A549 (cell line): Measurements from ENCODE around the gene ST6GALNAC4. TPM values are rescaled to one million over a fixed set of nuclear protein-coding genes. Genes with fewer than 3 reads are reported as not detected.

ENCODE experiments used
- ATAC-seq, 2 experiments: fragments of 200-7000 bp in 1 of 2; fragments of >200 bp in 1 of 2; cut with Nextera tagmentation in 1 of 2; cut with Tn5 transposase in 1 of 2; 3 replicates each; pipeline versions ENCODE4 v1.8.0 to v1.9.1; 2018 to 2020; ENCODE audit warnings: mild to moderate bottlenecking in 1 of 2, moderate library complexity in 1 of 2
- CTCF ChIA-PET: fragments of 300-600 bp; sonication (Branson Sonifier 250); formaldehyde crosslinking; extraction: SDS; loops from one replicate; lab custom pipeline; 2021; ENCODE audit warnings: antibody characterized with exemption, inconsistent platforms; lab: Yijun Ruan, JAX
- POLR2A ChIA-PET: fragments of 350-600 bp; formaldehyde crosslinking; extraction: SDS; loops from one replicate; lab custom pipeline; 2021; ENCODE audit warnings: antibody characterized with exemption, inconsistent platforms; lab: Yijun Ruan, JAX
- DNase-seq, 2 experiments: peaks; one replicate each; pipeline versions ENCODE4 v3.0.0 to v3.0.0-alpha.2; 2011 to 2016; ENCODE audit warnings: low read depth in 1 of 2, low spot score in 1 of 2
- FAIRE-seq: peaks from 2 replicates; lab custom pipeline; 2011; peaks lifted over from hg19 to GRCh38; lab: Jason Lieb, UNC
- H3K27ac ChIP-seq, 2 experiments: fragments of >200 bp; sonication (Bioruptor Twin); formaldehyde crosslinking; 3 replicates each; pipeline ENCODE4 v1.5.1; 2016 to 2017
- H3K4me1 ChIP-seq: fragments of >200 bp; sonication (Bioruptor Twin); formaldehyde crosslinking; 3 replicates; pipeline ENCODE4 v1.6.1; 2016
- H3K4me2 ChIP-seq: fragments of >200 bp; sonication (Bioruptor Twin); formaldehyde crosslinking; 3 replicates; pipeline ENCODE4 v1.6.1; 2016
- H3K4me3 ChIP-seq: fragments of >200 bp; sonication (Bioruptor Twin); formaldehyde crosslinking; 3 replicates; pipeline ENCODE4 v1.5.1; 2016
- H3K9me3 ChIP-seq: fragments of >200 bp; sonication (Bioruptor Twin); formaldehyde crosslinking; 3 replicates; pipeline ENCODE4 v1.6.1; 2016
- CBX2 ChIP-seq: fragments of 200-600 bp; sonication (generic); IDR thresholded peaks from 2 replicates; pipeline ENCODE4 v1.6.1; 2016; ENCODE audit warnings: low read depth, mild to moderate bottlenecking, borderline replicate concordance
- CBX8 ChIP-seq: fragments of 200-600 bp; sonication (generic); IDR thresholded peaks from 2 replicates; pipeline ENCODE4 v1.6.1; 2016
- CEBPB ChIP-seq, 2 experiments: fragments of >200 bp in 1 of 2; sonication (Bioruptor Twin) in 1 of 2; formaldehyde crosslinking in 1 of 2; IDR thresholded peaks; 2 replicates each; pipeline ENCODE4 v1.6.1; 2012 to 2016
- EHF ChIP-seq: fragments of 250-450 bp; sonication (Bioruptor Pico); IDR thresholded peaks from 2 replicates; pipeline ENCODE4 v1.5.0; 2020; ENCODE audit warnings: mild to moderate bottlenecking
- EHMT2 ChIP-seq: fragments of 200-600 bp; sonication (generic); IDR thresholded peaks from 2 replicates; pipeline ENCODE4 v1.6.1; 2016; ENCODE audit warnings: antibody characterized with exemption, low read depth, mild to moderate bottlenecking, moderate library complexity
- FOXS1 ChIP-seq: fragments of 250-450 bp; sonication (Bioruptor Pico); IDR thresholded peaks from 2 replicates; pipeline ENCODE4 v1.5.0; 2020; ENCODE audit warnings: mild to moderate bottlenecking, moderate library complexity
- HOXA7 ChIP-seq: fragments of 250-450 bp; sonication (Bioruptor Pico); IDR thresholded peaks from 2 replicates; pipeline ENCODE4 v1.5.0; 2020; ENCODE audit warnings: mild to moderate bottlenecking, moderate library complexity
- HOXB13 ChIP-seq: fragments of 250-450 bp; sonication (Bioruptor Pico); IDR thresholded peaks from 2 replicates; pipeline ENCODE4 v1.5.0; 2020; ENCODE audit warnings: low read depth, mild to moderate bottlenecking, moderate library complexity
- HOXB5 ChIP-seq: fragments of 250-450 bp; sonication (Bioruptor Pico); IDR thresholded peaks from 2 replicates; pipeline ENCODE4 v1.5.0; 2020; ENCODE audit warnings: mild to moderate bottlenecking, moderate library complexity
- KDM5A ChIP-seq: fragments of 200-600 bp; sonication (generic); IDR thresholded peaks from 2 replicates; pipeline ENCODE4 v1.6.1; 2016; ENCODE audit warnings: antibody characterized with exemption, mild to moderate bottlenecking
- MAFK ChIP-seq: fragments of 450-650 bp; IDR thresholded peaks from 2 replicates; pipeline ENCODE4 v1.6.1; 2014; ENCODE audit not compliant: partially characterized antibody
- MYC ChIP-seq: IDR thresholded peaks from 2 replicates; pipeline ENCODE4 v1.6.1; 2012; ENCODE audit warnings: mild to moderate bottlenecking, inconsistent platforms, low read length, improper control_type of control experiment, borderline replicate concordance
- NFE2L2 ChIP-seq: fragments of 150-350 bp; conservative IDR thresholded peaks from 2 replicates; pipeline ENCODE4 v1.6.1; 2014; ENCODE audit warnings: low read length
- NR3C1 ChIP-seq: fragments of >200 bp; sonication (Bioruptor Twin); formaldehyde crosslinking; IDR thresholded peaks from 3 replicates; pipeline ENCODE4 v1.6.1; 2017
- PBX3 ChIP-seq: IDR thresholded peaks from 2 replicates; pipeline ENCODE4 v1.6.1; 2012
- PHF8 ChIP-seq: fragments of 200-600 bp; sonication (generic); IDR thresholded peaks from 2 replicates; pipeline ENCODE4 v1.6.1; 2016; ENCODE audit warnings: low read depth, mild to moderate bottlenecking, antibody characterized with exemption, moderate library complexity, borderline replicate concordance
- POLR2AphosphoS2 ChIP-seq: conservative IDR thresholded peaks from 2 replicates; pipeline ENCODE4 v1.6.1; 2012; ENCODE audit warnings: low read length, improper control_type of control experiment, inconsistent platforms
- RAD21 ChIP-seq, 2 experiments: fragments of >200 bp in 1 of 2; sonication (Bioruptor Twin) in 1 of 2; formaldehyde crosslinking in 1 of 2; IDR thresholded peaks in 1 of 2; conservative IDR thresholded peaks in 1 of 2; 2 replicates in 1 of 2; 3 replicates in 1 of 2; pipeline ENCODE4 v1.6.1; 2012 to 2018; ENCODE audit warnings: inconsistent platforms in 1 of 2
- RARB ChIP-seq: fragments of 250-450 bp; sonication (Bioruptor Pico); IDR thresholded peaks from 2 replicates; pipeline ENCODE4 v1.8.0; 2021; ENCODE audit warnings: mild to moderate bottlenecking, moderate library complexity
- RFX5 ChIP-seq: fragments of 450-650 bp; IDR thresholded peaks from 2 replicates; pipeline ENCODE4 v1.7.1; 2014; ENCODE audit warnings: antibody characterized with exemption, mild to moderate bottlenecking, moderate library complexity
- SREBF2 ChIP-seq: fragments of 450-650 bp; IDR thresholded peaks from 2 replicates; pipeline ENCODE4 v1.6.1; 2014; ENCODE audit warnings: mild to moderate bottlenecking, moderate library complexity
- TFCP2L1 ChIP-seq: fragments of 250-450 bp; sonication (Bioruptor Pico); IDR thresholded peaks from 2 replicates; pipeline ENCODE4 v1.5.0; 2021; ENCODE audit warnings: mild to moderate bottlenecking
- ZC3H11A ChIP-seq: fragments of 450-650 bp; IDR thresholded peaks from 2 replicates; pipeline ENCODE4 v1.6.1; 2014; ENCODE audit warnings: antibody characterized with exemption, mild to moderate bottlenecking
- ZFP36 ChIP-seq: fragments of 450-650 bp; IDR thresholded peaks from 2 replicates; pipeline ENCODE4 v1.6.1; 2014; ENCODE audit warnings: borderline replicate concordance; ENCODE audit not compliant: partially characterized antibody
- WGBS: methylation state at CpG from one replicate; pipeline ENCODE4 v1.1.6; 2017; ENCODE audit errors: missing lambda C conversion rate; 5-methylcytosine and 5-hydroxymethylcytosine counted together
- polyA plus RNA-seq, 4 experiments: library from polyadenylated mRNA; depleted of rRNA in 3 of 4; stranded (reverse); fragments of >200 nt; fragmentation: RNase III in 1 of 4; extraction: RNeasy Plus Mini Kit Qiagen cat#74134 plus additional on column Dnase treatment in 1 of 4; gene quantifications; 2 replicates in 3 of 4; 3 replicates in 1 of 4; pipeline ENCODE4 v1.2.3, GENCODE V29; 2011 to 2017
- TF ChIP-seq, protein P1 (sequence below): IDR thresholded peaks from 2 replicates; pipeline ENCODE4 v1.6.1; 2012; ENCODE audit warnings: low read depth, borderline replicate concordance
- TF ChIP-seq, protein P2 (sequence below): fragments of 450-650 bp; IDR thresholded peaks from 2 replicates; pipeline ENCODE4 v1.6.1; 2014; ENCODE audit warnings: antibody characterized with exemption
- TF ChIP-seq, protein P3 (sequence below): IDR thresholded peaks from 2 replicates; pipeline ENCODE4 v1.6.1; 2012
- TF ChIP-seq, protein P4 (sequence below): fragments of >200 bp; sonication (Bioruptor Twin); formaldehyde crosslinking; IDR thresholded peaks from 3 replicates; pipeline ENCODE4 v1.6.1; 2016
- TF ChIP-seq, protein P5 (sequence below): fragments of >200 bp; sonication (Bioruptor Twin); formaldehyde crosslinking; IDR thresholded peaks from 3 replicates; pipeline ENCODE4 v1.5.1; 2016

ST6GALNAC4 gene
- polyA plus RNA-seq, 2 of the 4 experiments (the other 2 are of a cell fraction) = 11.0 to 24.8 TPM

GRCh38 chr9:127959398-127959797, 42.6 kb upstream of the ST6GALNAC4 start:
- TF ChIP-seq PBX3 (no peak), ZFP36 (no peak), RAD21 (conservative IDR thresholded peaks at IDR 0.05 in 1 of 2, IDR thresholded peaks at IDR 0.05 in 1 of 2) (no peak), NR3C1 (no peak), RFX5 (no peak), EHMT2 (no peak), NFE2L2 (no peak), EHF (CRISPR knock-in tag) (no peak), HOXA7 (CRISPR knock-in tag) (no peak), MYC (no peak), SREBF2 (no peak)
- TF ChIP-seq, protein P1, sequence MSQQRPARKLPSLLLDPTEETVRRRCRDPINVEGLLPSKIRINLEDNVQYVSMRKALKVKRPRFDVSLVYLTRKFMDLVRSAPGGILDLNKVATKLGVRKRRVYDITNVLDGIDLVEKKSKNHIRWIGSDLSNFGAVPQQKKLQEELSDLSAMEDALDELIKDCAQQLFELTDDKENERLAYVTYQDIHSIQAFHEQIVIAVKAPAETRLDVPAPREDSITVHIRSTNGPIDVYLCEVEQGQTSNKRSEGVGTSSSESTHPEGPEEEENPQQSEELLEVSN = no peak
- TF ChIP-seq, protein P2, sequence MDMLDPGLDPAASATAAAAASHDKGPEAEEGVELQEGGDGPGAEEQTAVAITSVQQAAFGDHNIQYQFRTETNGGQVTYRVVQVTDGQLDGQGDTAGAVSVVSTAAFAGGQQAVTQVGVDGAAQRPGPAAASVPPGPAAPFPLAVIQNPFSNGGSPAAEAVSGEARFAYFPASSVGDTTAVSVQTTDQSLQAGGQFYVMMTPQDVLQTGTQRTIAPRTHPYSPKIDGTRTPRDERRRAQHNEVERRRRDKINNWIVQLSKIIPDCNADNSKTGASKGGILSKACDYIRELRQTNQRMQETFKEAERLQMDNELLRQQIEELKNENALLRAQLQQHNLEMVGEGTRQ = no peak
- TF ChIP-seq, protein P3, sequence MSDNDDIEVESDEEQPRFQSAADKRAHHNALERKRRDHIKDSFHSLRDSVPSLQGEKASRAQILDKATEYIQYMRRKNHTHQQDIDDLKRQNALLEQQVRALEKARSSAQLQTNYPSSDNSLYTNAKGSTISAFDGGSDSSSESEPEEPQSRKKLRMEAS = no peak
- ATAC-seq (no peak), DNase-seq (no peak), FAIRE-seq (no peak)
- no peak overlapping the region for H3K4me2 ChIP-seq
- H3K4me1 ChIP-seq = peaks cover 61% of the 10 kb centered on the region
- WGBS = 88% methylated on average over 4 of the region's 4 CpGs
- no peaks in the 10 kb centered on the region for H3K9me3 ChIP-seq
- peak overlapping the region in 1 of 2 experiments; percentile 20; a peak in 1 of 6 replicates for H3K27ac ChIP-seq
- H3K4me3 ChIP-seq = no peak overlapping the region
- CTCF ChIA-PET = interaction anchor here (0.6 to 35.7 kb wide), 4 partner anchors 15 to 166 kb away, joined by 3 to 827 read pairs (median 184); partner anchors contain the start of gene DPM2
- POLR2A ChIA-PET = no interaction called here

- DNase-seq (no peak), ATAC-seq (no peak), FAIRE-seq (no peak)
- POLR2A ChIA-PET = no interaction called here
- Histone ChIP-seq H3K9me3 (no peaks in the 10 kb centered on the region), H3K4me3 (no peak overlapping the region), H3K4me2 (no peak overlapping the region), H3K27ac (no peak overlapping the region), H3K4me1 (peaks cover 61% of the 10 kb centered on the region)
- CTCF ChIA-PET = interaction anchor here (0.6 to 35.7 kb wide), 4 partner anchors 9 to 80 kb away, joined by 3 to 827 read pairs (median 209); partner anchors contain the start of gene DPM2
- TF ChIP-seq CEBPB (IDR thresholded peaks at IDR 0.05) (no peak), FOXS1 (CRISPR knock-in tag) (no peak), POLR2AphosphoS2 (no peak), PHF8 (no peak), CBX2 (no peak), TFCP2L1 (CRISPR knock-in tag) (no peak), RARB (no peak), PBX3 (no peak), MAFK (no peak), ZC3H11A (no peak), HOXB13 (CRISPR knock-in tag) (no peak), KDM5A (no peak), CBX8 (no peak), HOXB5 (CRISPR knock-in tag) (no peak)
- TF ChIP-seq, protein P4, sequence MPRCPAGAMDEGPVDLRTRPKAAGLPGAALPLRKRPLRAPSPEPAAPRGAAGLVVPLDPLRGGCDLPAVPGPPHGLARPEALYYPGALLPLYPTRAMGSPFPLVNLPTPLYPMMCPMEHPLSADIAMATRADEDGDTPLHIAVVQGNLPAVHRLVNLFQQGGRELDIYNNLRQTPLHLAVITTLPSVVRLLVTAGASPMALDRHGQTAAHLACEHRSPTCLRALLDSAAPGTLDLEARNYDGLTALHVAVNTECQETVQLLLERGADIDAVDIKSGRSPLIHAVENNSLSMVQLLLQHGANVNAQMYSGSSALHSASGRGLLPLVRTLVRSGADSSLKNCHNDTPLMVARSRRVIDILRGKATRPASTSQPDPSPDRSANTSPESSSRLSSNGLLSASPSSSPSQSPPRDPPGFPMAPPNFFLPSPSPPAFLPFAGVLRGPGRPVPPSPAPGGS = no peak
- TF ChIP-seq, protein P5, sequence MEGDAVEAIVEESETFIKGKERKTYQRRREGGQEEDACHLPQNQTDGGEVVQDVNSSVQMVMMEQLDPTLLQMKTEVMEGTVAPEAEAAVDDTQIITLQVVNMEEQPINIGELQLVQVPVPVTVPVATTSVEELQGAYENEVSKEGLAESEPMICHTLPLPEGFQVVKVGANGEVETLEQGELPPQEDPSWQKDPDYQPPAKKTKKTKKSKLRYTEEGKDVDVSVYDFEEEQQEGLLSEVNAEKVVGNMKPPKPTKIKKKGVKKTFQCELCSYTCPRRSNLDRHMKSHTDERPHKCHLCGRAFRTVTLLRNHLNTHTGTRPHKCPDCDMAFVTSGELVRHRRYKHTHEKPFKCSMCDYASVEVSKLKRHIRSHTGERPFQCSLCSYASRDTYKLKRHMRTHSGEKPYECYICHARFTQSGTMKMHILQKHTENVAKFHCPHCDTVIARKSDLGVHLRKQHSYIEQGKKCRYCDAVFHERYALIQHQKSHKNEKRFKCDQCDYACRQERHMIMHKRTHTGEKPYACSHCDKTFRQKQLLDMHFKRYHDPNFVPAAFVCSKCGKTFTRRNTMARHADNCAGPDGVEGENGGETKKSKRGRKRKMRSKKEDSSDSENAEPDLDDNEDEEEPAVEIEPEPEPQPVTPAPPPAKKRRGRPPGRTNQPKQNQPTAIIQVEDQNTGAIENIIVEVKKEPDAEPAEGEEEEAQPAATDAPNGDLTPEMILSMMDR = no peak
- WGBS = 96% methylated on average over 1 of the region's 1 CpG
These were observed 41.9 kb upstream of the ST6GALNAC4 start for GRCh38 chr9:127958728-127959127.
